Right lobe of liver (tissue), 6 donors: ENCODE data around the gene INAFM2. TPM values are rescaled to one million over a fixed set of nuclear protein-coding genes. Genes with fewer than 3 reads are reported as not detected.

ENCODE experiments used
- ATAC-seq, 4 donors: fragments of 200-7000 bp; cut with Tn5 transposase; one replicate each; pipeline ENCODE4 v1.9.1; 2020; ENCODE audit warnings: mild to moderate bottlenecking in 4 of 4, moderate library complexity in 4 of 4
- DNase-seq, 3 donors: peaks; one replicate each; pipeline ENCODE4 v3.0.0-alpha.2; 2020
- H3K27ac ChIP-seq, 3 donors: fragments of 200-600 bp; one replicate each; pipeline ENCODE4 v1.8.0; 2022
- H3K27me3 ChIP-seq, 2 donors: fragments of 200-600 bp; one replicate each; pipeline ENCODE4 v1.8.0; 2022
- H3K36me3 ChIP-seq, 4 donors: fragments of 200-600 bp; sonication (generic) in 1 of 4; one replicate each; pipeline versions ENCODE4 v1.5.1 to v1.8.0; 2017 to 2022; ENCODE audit warnings: control low read depth in 1 of 4
- H3K4me1 ChIP-seq, 4 donors: fragments of 200-600 bp; sonication (generic) in 1 of 4; one replicate each; pipeline versions ENCODE4 v1.5.1 to v1.8.0; 2017 to 2022; ENCODE audit warnings: control low read depth in 1 of 4
- H3K4me3 ChIP-seq, 3 donors: fragments of 200-600 bp; one replicate each; pipeline ENCODE4 v1.8.0; 2022
- H3K9me3 ChIP-seq, 4 donors: fragments of 200-600 bp; sonication (generic) in 1 of 4; one replicate each; pipeline versions ENCODE4 v1.5.1 to v1.8.0; 2017 to 2022; ENCODE audit warnings: control low read depth in 1 of 4
- CTCF ChIP-seq, 4 donors: fragments of 200-600 bp in 3 of 4; fragments of 450-650 bp in 1 of 4; IDR thresholded peaks; one replicate each; pipeline versions ENCODE4 v1.5.1 to v1.8.0; 2016 to 2022; ENCODE audit warnings: antibody characterized with exemption in 4 of 4, mild to moderate bottlenecking in 2 of 4
- POLR2A ChIP-seq: fragments of 450-650 bp; IDR thresholded peaks from one replicate; pipeline ENCODE4 v1.6.1; 2017; ENCODE audit warnings: antibody characterized with exemption, mild to moderate bottlenecking
- WGBS: methylation state at CpG from one replicate; pipeline ENCODE4 v1.1.6; 2018; ENCODE audit warnings: low coverage, low lambda C conversion rate; ENCODE audit not compliant: insufficient coverage; ENCODE audit errors: missing lambda C conversion rate; 5-methylcytosine and 5-hydroxymethylcytosine counted together
- intact Hi-C, 2 donors: fragments of 100-400 bp; cut with DNase I; formaldehyde crosslinking; loops; one replicate each; pipeline versions ENCODE4 v1.11.2 to v1.14.1; 2022
- total RNA-seq, 6 experiments: library from RNA; depleted of rRNA in 2 of 6; stranded (reverse); fragments of >200 nt in 2 of 6; fragmentation: NEBNext Ultra II Directional in 3 of 6; extraction: Animal tissue kit (Norgen Biotek cat#: 25700) in 3 of 6; gene quantifications; one replicate each; pipeline versions ENCODE4 v1.1.0 to v1.2.4, GENCODE V29; 2016 to 2023
- donor health status: DM: no; HTN: yes; CAD: no.
- donor health status: DM: no; HTN: no; CAD: no.
- donor health status: DM: no; HTN: no; CAD: no.
- donor health status: DM: no; HTN: yes; CAD: no.
- donor health status: DM: no; HTN: yes; CAD: no.

Gene INAFM2
- total RNA-seq, 6 experiments from 2014 or later = 4.6 to 8.7 (median 5.8) TPM

- Histone ChIP-seq H3K27ac (no peak overlapping the region), H3K4me3 (no peak overlapping the region), H3K27me3 (peaks cover 0 to 13% of the 10 kb centered on the region in 2 donors), H3K36me3 (no peaks in the 10 kb centered on the region), H3K9me3 (no peaks in the 10 kb centered on the region), H3K4me1 (peaks cover 0 to 27% (median 0%) of the 10 kb centered on the region in 4 donors)
- no peak for DNase-seq
- no peak for ATAC-seq
- no peak for TF ChIP-seq POLR2A
- WGBS = 82% methylated on average over 4 of the region's 7 CpGs
- intact Hi-C loops = no loop called here
These were observed 37.4 kb upstream of the INAFM2 start for GRCh38 chr15:40286061-40286532.

DNA sequence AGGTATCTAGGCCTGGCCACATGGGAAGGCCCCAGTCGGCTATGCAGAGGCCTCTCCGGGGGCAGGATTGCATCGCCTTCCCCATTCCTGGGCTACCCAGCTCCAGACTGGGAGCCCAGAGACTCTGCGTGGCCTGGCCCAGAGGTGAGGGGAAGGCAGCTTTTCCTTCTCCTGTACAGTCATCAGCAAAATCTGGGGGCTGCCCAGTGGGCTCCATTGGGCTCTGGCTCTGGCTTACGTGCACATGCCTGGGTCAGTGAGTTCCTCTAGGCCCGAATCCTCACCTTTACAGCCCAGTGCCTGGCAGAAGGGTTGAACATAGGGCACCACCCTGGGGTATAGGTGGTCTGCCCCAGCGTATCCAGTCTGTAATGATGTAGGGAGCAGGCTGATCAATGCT is 36.7 kb upstream of the INAFM2 start:
- intact Hi-C loops = no loop called here
- TF ChIP-seq POLR2A (no peak), CTCF (IDR thresholded peaks at IDR 0.05) (no peak)
- no peak overlapping the region for H3K4me3 ChIP-seq
- DNase-seq (no peak), ATAC-seq (no peak)
- H3K9me3 ChIP-seq = no peaks in the 10 kb centered on the region
- peaks cover 0 to 27% (median 0%) of the 10 kb centered on the region in 4 donors for H3K4me1 ChIP-seq
- peaks cover 0 to 8% of the 10 kb centered on the region in 2 donors for H3K27me3 ChIP-seq
- no peak overlapping the region for H3K27ac ChIP-seq
- H3K36me3 ChIP-seq = no peaks in the 10 kb centered on the region
- WGBS = no CpG with 5 or more reads among the region's 7 CpGs

DNA sequence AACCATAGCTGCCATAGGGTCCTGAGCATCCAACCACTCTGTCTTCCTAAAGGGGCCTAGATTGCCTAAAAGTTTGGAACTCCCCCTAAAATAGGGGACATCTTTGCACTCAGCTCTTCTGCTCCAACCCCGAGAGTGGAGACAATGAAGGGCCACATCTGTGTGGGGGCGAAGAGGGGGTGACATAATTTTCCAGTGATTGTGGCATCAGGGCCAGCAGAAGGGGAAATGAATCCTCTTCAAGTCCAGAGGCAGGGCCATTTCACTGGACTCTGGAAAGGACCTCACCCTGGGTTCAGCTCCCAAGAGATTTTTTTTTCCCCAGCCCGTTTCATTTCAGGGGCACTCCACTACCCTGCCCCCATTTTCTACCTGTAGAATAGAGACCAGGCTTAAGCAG is 36.0 kb upstream of the INAFM2 start:
- Histone ChIP-seq H3K4me3 (no peak overlapping the region), H3K9me3 (no peaks in the 10 kb centered on the region), H3K36me3 (no peaks in the 10 kb centered on the region), H3K4me1 (peaks cover 0 to 20% (median 0%) of the 10 kb centered on the region in 4 donors), H3K27ac (no peak overlapping the region), H3K27me3 (peaks cover 0 to 8% of the 10 kb centered on the region in 2 donors)
- TF ChIP-seq POLR2A (no peak), CTCF (IDR thresholded peaks at IDR 0.05) (no peak)
- ATAC-seq = no peak
- DNase-seq = no peak
- intact Hi-C loops = no loop called here
- 68% methylated on average over 3 of the region's 3 CpGs for WGBS

DNA sequence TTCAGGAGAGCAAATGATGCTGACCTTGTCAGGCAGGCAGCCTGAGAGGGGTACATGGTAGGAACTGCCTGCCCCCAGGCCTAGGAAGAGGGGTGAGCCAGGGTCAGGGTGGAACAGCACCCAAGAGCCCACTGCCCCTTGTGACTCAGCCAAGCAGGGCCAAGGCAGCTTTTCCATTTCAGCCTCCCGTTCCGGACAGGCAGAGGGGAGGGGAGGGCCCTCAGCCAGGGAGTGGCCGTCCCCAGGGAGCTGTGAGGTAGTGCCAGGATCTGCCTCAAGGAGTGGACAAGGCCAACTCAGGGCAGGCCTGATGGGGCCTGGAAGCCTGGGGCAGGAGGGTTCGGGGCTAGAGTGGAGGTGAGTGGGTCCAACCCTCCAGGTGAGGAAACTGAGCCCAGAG is 35.5 kb upstream of the INAFM2 start:
- H3K4me3 ChIP-seq = no peak overlapping the region
- no peaks in the 10 kb centered on the region for H3K9me3 ChIP-seq
- no peak for DNase-seq
- WGBS = no CpG with 5 or more reads among the region's 4 CpGs
- H3K27ac ChIP-seq = no peak overlapping the region
- TF ChIP-seq CTCF (IDR thresholded peaks at IDR 0.05) (no peak), POLR2A (no peak)
- peaks cover 0 to 15% (median 0%) of the 10 kb centered on the region in 4 donors for H3K4me1 ChIP-seq
- no peaks in the 10 kb centered on the region for H3K36me3 ChIP-seq
- intact Hi-C loops = no loop called here
- H3K27me3 ChIP-seq = peaks cover 0 to 4% of the 10 kb centered on the region in 2 donors
- no peak for ATAC-seq

DNA sequence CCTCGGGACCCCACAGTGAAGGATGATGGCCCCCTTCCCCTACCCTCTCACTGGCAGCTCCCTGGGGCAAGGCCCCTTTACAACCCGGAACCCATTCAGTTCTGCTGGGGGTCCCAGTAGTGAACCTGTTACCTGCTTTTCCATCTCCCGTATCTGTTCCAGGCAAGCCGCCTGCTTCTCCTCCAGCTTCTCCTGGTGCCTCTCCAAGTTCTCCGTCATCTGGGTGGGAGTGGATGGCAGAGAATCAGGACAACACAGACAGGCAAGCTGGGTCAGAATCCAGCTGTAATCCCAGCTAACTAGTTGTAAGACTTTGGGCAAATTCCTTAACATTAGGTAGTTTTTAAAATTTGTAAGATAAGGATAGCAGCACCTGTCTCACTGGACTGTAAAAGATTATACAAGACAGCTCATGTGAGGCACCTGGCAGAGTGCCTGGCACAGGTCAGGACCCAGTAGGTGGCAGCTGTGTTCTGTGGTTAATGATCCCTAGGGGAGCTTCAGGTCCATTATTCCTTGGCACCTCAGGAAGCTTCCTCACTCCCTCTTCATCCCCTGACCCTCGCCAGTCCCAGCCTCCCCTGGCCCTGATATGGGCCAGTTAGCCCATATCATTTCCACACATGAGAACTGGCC is 34.2 kb upstream of the INAFM2 start:
- intact Hi-C loops = no loop called here
- Histone ChIP-seq H3K27ac (no peak overlapping the region), H3K4me1 (peaks cover 0 to 13% (median 0%) of the 10 kb centered on the region in 4 donors), H3K27me3 (no peaks in the 10 kb centered on the region), H3K9me3 (no peaks in the 10 kb centered on the region), H3K4me3 (no peak overlapping the region), H3K36me3 (no peaks in the 10 kb centered on the region)
- no peak for TF ChIP-seq POLR2A
- peak in 3 of 4 donors; percentile 12 to 40 (median 21) for TF ChIP-seq CTCF (IDR thresholded peaks at IDR 0.05)
- DNase-seq = peak; percentile 81 to 89 (median 85)
- WGBS = 51% methylated on average over 2 of the region's 6 CpGs
- ATAC-seq = peak; percentile 78 to 89 (median 83)
